DMS79 treated with DMSO at 0.1 percent for 48 hours (cell line): ENCODE measurements around the gene L1CAM.

Experiments
- DNase-seq: peaks from one replicate; lab custom pipeline; 2025; lab: John Stamatoyannopoulos, UW

Gene L1CAM

GRCh38 chrX:153925387-153925738 is 39.4 kb upstream of the L1CAM start:
- DNase-seq = no peak

GRCh38 chrX:153924149-153924861 is 38.3 kb upstream of the L1CAM start:
- DNase-seq = peak; percentile 6

DNA sequence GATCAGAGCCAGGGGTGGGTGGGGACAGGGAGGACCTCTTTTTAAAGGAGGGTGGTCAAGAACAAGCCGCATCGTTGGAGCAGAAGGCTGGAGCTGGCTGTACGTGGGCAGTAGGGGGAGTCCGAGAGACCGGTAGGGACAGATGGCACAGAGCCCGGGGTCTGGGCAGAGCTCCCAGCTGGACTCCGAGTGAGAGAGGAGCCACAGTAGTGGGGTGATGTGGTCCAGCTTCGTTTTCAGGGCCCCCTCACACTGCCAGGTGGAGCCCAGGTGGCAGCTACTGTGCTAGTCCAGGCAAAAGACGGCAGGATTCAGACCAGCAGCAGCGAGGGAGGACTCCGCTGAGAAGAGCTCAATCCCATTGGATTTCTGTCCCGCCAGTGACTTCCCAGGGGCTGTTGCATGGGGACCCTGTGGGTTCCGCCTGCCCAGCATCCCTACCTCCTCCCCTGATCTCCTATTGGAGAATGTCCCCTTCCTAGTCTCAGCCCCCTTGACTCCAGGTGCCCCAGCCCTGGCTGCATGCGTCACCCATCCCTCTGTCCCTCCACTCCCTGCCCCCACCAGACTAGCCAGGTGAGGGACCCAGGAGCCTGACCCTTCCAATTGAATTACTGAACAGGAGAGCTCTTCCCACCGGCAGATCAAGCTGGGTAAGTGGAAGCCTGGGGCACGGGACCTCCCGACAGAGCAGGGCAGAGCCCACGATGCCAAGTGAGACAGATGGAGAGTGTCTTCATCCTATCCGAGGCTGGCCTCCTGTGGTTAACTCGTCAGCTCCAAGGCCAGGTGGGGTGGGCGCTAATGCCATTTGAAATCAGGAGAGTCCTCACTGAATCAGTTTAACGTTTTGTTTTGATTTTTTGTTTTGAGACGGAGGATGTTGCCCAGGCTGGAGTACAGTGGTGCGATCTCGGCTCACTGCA is 37.2 kb upstream of the L1CAM start:
- DNase-seq = peak; percentile 8

DNA sequence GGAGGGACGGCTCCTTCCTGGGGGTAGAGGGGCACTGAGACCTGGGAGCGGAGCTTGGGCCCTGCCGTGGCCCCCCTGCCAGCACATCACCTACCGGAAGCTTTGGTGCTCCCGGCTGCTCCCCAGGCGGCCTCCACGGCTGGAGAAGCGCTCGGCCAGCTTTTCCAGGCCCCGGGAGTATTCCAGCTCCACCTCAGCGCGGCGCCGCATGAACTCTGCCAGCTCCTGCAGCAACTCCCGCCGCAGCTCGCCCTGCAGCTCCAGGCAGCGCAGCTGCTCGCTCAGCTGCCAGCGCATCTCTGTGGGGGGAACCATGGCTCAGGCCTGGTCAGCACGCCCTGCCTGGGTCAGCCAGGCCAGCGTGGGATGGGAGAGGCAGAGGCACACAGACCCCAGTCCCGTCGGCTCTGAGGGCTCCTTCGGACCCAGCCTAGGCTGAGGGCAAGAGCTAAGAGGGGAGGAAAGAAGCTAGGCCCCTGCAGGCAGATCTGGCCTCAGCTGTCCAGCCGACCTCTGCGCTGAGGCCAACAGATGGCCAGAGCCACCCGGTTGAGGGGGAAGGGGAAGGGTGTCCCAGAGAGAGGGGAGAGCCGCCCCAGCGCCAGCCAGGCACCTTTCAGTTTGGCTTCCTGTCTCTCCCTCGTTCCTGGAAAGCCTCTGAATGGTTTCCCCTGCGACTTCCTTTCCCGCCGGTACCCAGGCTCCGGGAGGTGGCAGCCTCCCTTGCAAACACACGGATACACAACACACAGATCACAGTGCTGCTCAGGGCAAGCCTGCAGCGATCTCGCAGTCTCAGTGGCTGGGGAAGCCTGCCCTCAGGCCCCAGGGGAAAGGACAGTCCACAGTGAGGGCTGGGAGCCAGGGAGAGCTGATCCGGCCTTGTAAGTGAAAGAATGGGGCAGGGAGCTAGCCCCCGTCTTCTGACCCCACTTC is 35.8 kb upstream of the L1CAM start:
- no peak for DNase-seq

DNA sequence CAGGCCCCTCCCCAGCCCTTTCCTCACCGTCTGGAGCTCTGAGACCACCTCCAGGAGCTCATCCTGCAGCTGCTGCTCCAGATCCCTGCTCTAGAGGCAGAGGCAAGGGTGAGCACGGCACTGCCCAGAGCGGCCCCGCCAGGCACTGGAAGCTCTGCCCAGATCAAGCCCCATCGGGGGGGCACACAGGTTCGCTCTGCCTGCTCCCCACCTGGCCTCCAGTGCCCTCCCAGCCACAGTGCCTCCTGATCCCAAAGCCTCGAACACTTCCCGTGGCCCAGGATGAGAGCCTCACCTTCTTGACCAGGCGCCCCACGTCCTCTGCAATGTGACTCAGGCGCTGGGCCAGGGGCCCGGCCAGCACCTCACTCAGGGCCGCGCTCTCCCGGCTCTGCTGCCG is 35.1 kb upstream of the L1CAM start:
- DNase-seq = no peak

GRCh38 chrX:153920546-153920945 is 34.6 kb upstream of the L1CAM start:
- no peak for DNase-seq

- DNase-seq = no peak
These were observed 33.3 kb upstream of the L1CAM start for GRCh38 chrX:153919281-153919680.

GRCh38 chrX:153917869-153918268 is 31.9 kb upstream of the L1CAM start:
- no peak for DNase-seq

- no peak for DNase-seq
These were observed 27.7 kb upstream of the L1CAM start for GRCh38 chrX:153913701-153914100.

DNA sequence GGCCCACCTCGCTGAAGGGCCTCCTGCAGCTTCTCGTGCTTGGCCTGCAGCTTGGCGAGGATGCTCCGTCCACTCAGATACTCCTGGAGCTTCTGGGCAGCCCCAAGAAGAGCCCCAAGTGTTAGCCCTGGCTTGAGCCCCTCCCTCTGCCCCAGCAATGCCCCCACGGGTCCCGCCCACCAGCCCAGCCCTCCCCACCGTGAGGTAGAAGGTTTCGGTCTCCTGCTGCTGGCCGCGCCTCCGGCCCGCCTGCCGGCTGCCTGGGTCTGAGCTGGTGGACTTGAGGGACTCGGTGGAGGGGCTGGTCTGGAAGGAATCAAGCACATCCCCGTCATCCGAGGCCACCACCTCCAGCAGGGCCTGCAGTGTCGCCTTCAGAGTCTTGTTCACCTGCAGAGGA is 27.2 kb upstream of the L1CAM start:
- DNase-seq = no peak

DNA sequence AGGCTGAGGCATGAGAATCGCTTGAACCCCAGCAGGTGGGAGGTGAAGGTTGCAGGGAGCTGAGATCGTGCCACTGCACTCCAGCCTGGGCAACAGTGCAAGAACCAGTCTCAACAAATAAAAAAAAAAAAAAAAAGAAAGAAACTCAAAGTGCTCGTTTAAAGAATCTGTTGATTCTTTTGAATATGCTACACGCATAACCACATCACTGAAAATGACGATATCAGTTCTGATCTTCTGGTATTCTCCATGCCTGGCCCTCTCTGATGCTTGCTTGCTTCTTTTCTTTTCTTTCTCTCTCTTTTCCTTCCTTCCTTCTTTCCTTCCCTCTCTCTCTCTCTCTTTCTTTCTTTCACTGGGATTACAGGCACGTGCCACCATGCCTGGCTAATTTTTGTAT is 25.8 kb upstream of the L1CAM start:
- DNase-seq = no peak

DNA sequence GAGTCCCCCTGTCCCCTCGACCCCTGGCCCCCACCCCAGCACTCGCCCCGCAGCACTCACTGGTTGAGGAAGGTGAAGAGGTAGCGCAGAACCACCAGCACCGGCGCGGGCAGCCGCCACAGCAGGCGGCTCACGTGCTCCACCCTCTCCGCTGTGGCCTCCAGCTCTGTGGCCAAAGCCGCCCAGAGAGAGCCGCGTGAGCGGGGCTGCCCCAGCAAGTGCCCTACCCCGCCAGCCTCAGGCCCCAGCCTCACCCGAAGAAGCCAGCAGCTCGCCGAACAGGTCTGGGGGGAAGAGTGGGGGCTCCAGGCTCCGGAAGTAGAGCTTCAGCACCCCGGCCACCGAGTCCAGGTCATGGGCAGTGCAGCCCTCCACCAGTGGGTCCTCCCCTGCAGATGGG is 24.5 kb upstream of the L1CAM start:
- no peak for DNase-seq

DNA sequence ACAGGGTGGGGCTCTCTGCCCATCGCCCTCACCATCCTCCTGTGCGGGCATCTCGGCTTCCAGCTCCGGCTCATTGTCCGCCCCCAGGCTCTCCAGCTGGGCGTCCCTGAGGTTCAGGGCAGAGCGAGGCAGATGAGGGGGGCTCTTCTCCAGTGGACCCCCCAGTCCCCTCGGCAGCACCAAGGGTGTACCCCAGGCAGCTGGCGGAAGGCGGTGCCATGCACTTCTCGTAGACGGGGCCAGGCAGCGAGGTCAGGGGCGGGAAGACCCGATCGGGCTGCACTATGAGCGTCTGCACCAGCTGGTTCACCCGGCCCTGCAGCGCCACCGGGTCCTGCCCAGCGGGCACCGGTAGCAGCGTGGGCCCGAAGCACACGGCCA is 24.0 kb upstream of the L1CAM start:
- DNase-seq = no peak

DNA sequence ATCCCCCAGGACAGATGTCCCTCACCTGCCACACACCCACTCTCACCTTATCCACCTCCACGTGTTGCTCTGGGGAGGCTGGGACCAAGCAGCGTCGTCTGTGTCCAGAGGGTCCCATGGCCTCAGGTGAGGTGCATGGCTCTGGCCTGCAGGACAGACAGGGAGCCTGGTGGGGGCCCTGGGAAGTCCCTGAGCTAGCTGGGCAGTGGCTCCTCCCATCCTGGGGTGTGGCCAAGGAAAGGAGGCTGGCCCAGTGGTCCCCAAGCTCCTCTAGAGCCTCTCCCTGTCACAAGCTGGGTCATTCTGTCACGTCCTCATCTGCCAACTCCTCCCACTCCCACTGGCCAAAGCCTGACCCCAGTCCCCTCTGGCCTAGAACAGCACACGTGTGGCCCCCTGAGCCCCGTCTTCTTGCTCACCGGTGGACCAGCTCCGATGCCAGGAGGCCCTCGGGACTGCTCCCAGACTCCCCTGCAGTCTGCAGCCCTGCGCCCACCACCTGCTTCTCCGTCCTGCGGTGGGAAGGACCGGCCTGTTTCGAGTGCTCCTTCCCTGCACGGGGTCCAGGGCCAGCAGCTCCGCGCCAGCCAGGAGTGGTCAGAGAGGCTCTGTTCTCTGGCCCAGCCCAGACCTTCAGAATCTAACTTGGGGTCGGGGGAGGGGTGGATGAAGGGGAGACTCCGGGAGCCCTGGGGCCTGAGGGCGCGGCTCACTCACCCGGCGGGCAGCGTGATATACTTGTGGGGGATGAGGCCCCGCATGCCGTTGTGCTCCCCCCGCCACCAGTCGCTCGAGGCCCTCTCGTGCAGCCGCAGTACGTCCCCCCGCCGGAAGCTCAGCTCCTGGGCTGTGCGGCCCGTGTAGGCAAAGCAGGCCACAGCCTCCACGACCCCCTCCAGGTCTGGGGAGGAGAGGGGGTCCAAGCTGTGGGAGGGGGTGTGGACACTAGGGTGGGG is 23.3 kb upstream of the L1CAM start:
- DNase-seq = no peak

DNA sequence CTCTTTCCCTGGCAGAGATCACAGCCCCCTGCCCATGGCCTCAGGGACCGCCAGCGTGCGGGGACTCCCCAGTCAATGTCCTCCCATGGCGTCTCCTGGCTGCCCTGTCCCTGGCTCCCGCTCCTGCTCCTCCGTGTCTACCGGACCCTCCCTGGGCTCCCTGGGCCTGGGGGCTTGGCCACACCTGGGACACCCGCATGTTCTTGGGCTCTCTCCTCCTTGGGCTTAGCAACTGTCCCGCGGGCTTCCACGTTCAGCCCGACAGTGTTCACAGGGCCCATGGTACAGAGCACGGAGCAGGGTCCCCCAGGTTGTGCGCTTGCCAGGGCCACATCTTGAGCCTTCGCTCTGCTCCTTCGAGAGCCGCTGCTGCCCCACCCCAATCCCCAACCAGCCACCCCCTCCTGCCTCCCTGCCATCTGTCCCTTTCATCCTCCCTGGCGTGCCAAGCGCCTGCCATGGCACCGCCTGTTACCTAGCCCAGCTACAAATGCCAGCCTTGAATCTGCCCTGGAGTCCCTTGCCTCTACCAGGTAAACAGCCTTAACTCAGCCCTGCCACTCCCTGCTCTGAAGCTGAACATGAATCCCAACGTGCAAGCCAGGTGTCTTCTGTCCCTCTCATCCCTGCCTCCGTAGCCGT is 22.4 kb upstream of the L1CAM start:
- DNase-seq = no peak

DNA sequence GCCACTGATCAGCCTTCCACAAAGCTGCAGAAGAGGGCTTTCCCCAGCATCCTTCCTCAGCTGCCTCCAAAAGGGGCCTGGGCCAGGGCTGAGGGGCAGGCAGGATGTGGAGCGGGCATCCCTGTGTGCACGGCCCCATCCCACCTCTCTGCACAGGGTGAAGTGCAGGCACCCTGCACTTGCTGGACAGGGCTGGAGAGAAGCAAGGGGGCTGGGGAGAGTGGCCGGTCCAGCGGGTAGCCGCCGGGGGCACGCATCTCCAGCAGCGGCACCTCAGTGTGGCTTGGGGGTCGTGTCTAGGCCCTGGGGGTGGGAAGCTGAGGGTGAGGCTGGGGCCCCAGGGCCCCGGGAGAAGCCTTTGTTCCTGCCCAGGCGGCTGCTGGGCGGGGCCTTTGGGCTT is 21.5 kb upstream of the L1CAM start:
- no peak for DNase-seq

DNA sequence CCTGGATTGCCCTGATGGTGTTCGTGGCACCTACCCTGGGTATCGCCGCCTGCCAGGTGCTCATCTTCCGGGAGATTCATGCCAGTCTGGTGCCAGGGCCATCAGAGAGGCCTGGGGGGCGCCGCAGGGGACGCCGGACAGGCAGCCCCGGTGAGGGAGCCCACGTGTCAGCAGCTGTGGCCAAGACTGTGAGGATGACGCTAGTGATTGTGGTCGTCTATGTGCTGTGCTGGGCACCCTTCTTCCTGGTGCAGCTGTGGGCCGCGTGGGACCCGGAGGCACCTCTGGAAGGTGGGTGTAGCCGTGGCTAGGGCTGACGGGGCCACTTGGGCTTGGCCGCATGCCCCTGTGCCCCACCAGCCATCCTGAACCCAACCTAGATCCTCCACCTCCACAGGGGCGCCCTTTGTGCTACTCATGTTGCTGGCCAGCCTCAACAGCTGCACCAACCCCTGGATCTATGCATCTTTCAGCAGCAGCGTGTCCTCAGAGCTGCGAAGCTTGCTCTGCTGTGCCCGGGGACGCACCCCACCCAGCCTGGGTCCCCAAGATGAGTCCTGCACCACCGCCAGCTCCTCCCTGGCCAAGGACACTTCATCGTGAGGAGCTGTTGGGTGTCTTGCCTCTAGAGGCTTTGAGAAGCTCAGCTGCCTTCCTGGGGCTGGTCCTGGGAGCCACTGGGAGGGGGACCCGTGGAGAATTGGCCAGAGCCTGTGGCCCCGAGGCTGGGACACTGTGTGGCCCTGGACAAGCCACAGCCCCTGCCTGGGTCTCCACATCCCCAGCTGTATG is 20.3 kb upstream of the L1CAM start:
- no peak for DNase-seq

DNA sequence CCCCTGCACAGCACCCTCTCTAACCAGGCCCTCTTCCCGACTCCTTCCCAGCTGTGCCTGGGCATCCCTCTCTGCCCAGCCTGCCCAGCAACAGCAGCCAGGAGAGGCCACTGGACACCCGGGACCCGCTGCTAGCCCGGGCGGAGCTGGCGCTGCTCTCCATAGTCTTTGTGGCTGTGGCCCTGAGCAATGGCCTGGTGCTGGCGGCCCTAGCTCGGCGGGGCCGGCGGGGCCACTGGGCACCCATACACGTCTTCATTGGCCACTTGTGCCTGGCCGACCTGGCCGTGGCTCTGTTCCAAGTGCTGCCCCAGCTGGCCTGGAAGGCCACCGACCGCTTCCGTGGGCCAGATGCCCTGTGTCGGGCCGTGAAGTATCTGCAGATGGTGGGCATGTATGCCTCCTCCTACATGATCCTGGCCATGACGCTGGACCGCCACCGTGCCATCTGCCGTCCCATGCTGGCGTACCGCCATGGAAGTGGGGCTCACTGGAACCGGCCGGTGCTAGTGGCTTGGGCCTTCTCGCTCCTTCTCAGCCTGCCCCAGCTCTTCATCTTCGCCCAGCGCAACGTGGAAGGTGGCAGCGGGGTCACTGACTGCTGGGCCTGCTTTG is 19.6 kb upstream of the L1CAM start:
- DNase-seq = no peak
